Lower lobe of right lung (tissue), 2 donors: ENCODE measurements around the gene TLK2. TPM values are rescaled to one million over a fixed set of nuclear protein-coding genes. Genes with fewer than 3 reads are reported as not detected.

Source experiments
- ATAC-seq, 2 donors: fragments of 200-7000 bp; cut with Tn5 transposase; one replicate each; pipeline ENCODE4 v1.9.1; 2020 to 2022; ENCODE audit warnings: mild to moderate bottlenecking in 2 of 2, moderate library complexity in 2 of 2
- DNase-seq: peaks from one replicate; pipeline ENCODE4 v3.0.0-alpha.2; 2020
- H3K27ac ChIP-seq: fragments of 200-600 bp; one replicate; pipeline ENCODE4 v1.8.0; 2022
- H3K27me3 ChIP-seq: fragments of 200-600 bp; one replicate; pipeline ENCODE4 v1.8.0; 2022; ENCODE audit warnings: low read depth
- H3K36me3 ChIP-seq: fragments of 200-600 bp; one replicate; pipeline ENCODE4 v1.8.0; 2022; ENCODE audit warnings: mild to moderate bottlenecking
- H3K4me1 ChIP-seq: fragments of 200-600 bp; one replicate; pipeline ENCODE4 v1.8.0; 2022
- H3K4me3 ChIP-seq: fragments of 200-600 bp; one replicate; pipeline ENCODE4 v1.8.0; 2022; ENCODE audit warnings: mild to moderate bottlenecking
- H3K9me3 ChIP-seq: fragments of 200-600 bp; one replicate; pipeline ENCODE4 v1.8.0; 2022
- CTCF ChIP-seq: fragments of 200-600 bp; IDR thresholded peaks from one replicate; pipeline ENCODE4 v1.8.0; 2022; ENCODE audit warnings: antibody characterized with exemption, mild to moderate bottlenecking
- intact Hi-C: fragments of 100-400 bp; cut with DNase I; formaldehyde crosslinking; loops from one replicate; pipeline ENCODE4 v1.11.0; 2022
- total RNA-seq: library from RNA; stranded (reverse); fragmentation: NEBNext Ultra II Directional; extraction: Animal tissue kit (Norgen Biotek cat#: 25700); gene quantifications from one replicate; pipeline ENCODE4 v1.2.1, GENCODE V29; 2021
- donor health status: DM: no; HTN: yes; CAD: no; lungs with severe emphysema.

TLK2 gene
- total RNA-seq, 1 donor from 2014 or later: 41.5 TPM

GRCh38 chr17:62573480-62574117 is 95.0 kb downstream of the TLK2 start:
- Histone ChIP-seq H3K4me3 (no peak overlapping the region), H3K27me3 (no peaks in the 10 kb centered on the region), H3K4me1 (no peaks in the 10 kb centered on the region), H3K36me3 (peaks cover 82% of the 10 kb centered on the region), H3K27ac (no peak overlapping the region), H3K9me3 (no peaks in the 10 kb centered on the region)
- no peak for TF ChIP-seq CTCF
- no peak for DNase-seq
- intact Hi-C loops: no loop called here
- ATAC-seq: no peak

DNA sequence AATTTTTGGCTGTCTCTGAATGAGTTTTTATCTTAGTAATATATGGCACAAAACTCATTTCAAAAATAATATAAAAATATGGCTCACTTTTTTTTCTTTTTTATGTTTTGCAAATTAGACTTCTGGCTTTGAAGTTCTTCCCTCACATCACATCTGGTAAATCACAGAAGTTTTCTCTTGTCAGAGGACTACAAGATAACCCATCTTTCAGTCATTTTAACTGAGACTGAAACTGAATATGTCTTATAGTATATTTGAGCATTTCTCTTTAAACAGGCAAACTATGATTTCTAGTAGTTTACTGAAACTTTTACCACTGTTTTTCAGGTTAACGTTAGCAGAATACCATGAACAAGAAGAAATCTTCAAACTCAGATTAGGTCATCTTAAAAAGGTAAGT is 97.8 kb downstream of the TLK2 start:
- Histone ChIP-seq H3K4me3 (no peak overlapping the region), H3K27me3 (no peaks in the 10 kb centered on the region), H3K9me3 (no peaks in the 10 kb centered on the region), H3K27ac (no peak overlapping the region), H3K4me1 (no peaks in the 10 kb centered on the region), H3K36me3 (peaks cover 79% of the 10 kb centered on the region)
- no peak for TF ChIP-seq CTCF
- ATAC-seq: no peak
- intact Hi-C loops: no loop called here
- DNase-seq: no peak

DNA sequence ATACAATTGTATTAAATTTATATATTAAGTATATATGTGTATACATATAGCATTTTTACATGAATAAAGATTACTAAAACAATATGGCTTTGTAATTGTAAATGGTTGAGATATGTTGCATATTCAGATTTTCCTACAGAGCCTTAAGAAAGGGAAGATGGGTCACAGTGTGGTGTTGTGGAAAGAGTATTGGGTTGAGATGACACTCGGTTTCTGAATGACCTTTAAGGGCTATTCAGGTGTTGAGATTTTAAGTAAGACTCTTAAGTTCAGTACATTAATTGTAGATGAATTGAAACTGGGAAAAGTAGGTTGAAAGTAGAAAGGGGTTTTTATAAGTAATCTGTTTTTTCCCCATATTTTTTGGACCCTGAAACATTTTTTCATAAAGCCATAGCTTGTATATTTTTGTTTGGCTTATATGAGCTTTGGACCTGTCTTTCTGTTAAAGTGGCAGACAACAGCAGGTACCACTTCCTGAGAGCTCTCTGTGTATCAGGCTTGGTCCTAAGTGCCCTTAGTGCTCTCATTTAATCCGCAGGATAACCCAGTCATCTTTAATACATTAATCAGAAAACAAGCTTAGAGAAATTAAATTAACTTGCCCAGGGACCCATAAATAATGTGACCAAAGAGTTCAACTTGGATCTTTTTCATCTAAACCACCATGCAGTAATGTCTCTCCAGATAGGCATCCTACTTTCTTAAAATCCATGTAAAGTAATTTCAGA is 100.3 kb downstream of the TLK2 start:
- H3K4me3 ChIP-seq: no peak overlapping the region
- DNase-seq (no peak), ATAC-seq (no peak)
- TF ChIP-seq CTCF: no peak
- H3K27ac ChIP-seq: no peak overlapping the region
- no peaks in the 10 kb centered on the region for H3K9me3 ChIP-seq
- H3K4me1 ChIP-seq: no peaks in the 10 kb centered on the region
- H3K27me3 ChIP-seq: no peaks in the 10 kb centered on the region
- intact Hi-C loops: no loop called here
- peaks cover 84% of the 10 kb centered on the region for H3K36me3 ChIP-seq

DNA sequence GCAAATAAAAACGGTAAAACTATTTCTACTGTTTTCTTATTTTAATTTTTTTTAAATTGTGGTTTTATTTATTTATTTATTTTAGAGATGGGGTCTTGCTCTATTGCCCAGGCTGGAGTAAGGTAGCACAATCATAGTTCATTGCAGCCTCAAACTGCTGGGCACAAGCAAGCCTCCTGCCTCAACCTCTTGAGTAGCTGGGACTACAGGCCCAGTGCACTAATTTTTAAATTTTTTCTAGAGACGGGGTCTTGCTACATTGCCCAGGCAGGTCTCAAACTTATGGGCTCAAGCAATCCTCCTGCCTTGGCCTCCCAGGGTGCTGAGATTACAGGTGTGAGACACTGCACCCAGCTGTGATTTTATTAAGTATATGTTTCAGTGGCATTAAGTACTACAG is 102.3 kb downstream of the TLK2 start:
- DNase-seq (no peak), ATAC-seq (no peak)
- H3K4me3 ChIP-seq: no peak overlapping the region
- H3K27me3 ChIP-seq: no peaks in the 10 kb centered on the region
- H3K9me3 ChIP-seq: no peaks in the 10 kb centered on the region
- H3K4me1 ChIP-seq: no peaks in the 10 kb centered on the region
- H3K27ac ChIP-seq: no peak overlapping the region
- intact Hi-C loops: no loop called here
- H3K36me3 ChIP-seq: peaks cover 80% of the 10 kb centered on the region
- no peak for TF ChIP-seq CTCF

GRCh38 chr17:62581764-62582163 is 103.1 kb downstream of the TLK2 start:
- no peaks in the 10 kb centered on the region for H3K4me1 ChIP-seq
- ATAC-seq (no peak), DNase-seq (no peak)
- no peak for TF ChIP-seq CTCF
- no peaks in the 10 kb centered on the region for H3K9me3 ChIP-seq
- intact Hi-C loops: no loop called here
- no peaks in the 10 kb centered on the region for H3K27me3 ChIP-seq
- no peak overlapping the region for H3K27ac ChIP-seq
- peaks cover 80% of the 10 kb centered on the region for H3K36me3 ChIP-seq
- H3K4me3 ChIP-seq: no peak overlapping the region
